ENCODE measurements around the gene ERF. TPM values are rescaled to one million over a fixed set of nuclear protein-coding genes. Genes with fewer than 3 reads are reported as not detected.

ERF gene
- total and polyA plus RNA-seq, 7 donors = 18.6 to 42.8 (median 23.6) TPM

GRCh38 chr19:42235181-42235580 is 19.7 kb downstream of the ERF start:
- Histone ChIP-seq H3K4me1 (peaks cover 0 to 16% (median 3%) of the 10 kb centered on the region in 4 donors), H3K4me3 (no peak overlapping the region), H3K9me3 (no peaks in the 10 kb centered on the region), H3K36me3 (peaks cover 24 to 93% (median 52%) of the 10 kb centered on the region in 4 donors), H3K27ac (no peak overlapping the region), H3K27me3 (no peaks in the 10 kb centered on the region)
- intact Hi-C loops (cut with DNase I) = no loop called here
- DNase-seq = no peak
- no peak for TF ChIP-seq EP300 (IDR thresholded peaks at IDR 0.05)
- no peak for TF ChIP-seq POLR2A (IDR thresholded peaks at IDR 0.05)
- no peak for TF ChIP-seq POLR2AphosphoS5 (IDR thresholded peaks at IDR 0.05)
- TF ChIP-seq CTCF (IDR thresholded peaks at IDR 0.05) = no peak
- 84 to 93% methylated on average over 5 of the region's 5 CpGs for WGBS, 2 donors

DNA sequence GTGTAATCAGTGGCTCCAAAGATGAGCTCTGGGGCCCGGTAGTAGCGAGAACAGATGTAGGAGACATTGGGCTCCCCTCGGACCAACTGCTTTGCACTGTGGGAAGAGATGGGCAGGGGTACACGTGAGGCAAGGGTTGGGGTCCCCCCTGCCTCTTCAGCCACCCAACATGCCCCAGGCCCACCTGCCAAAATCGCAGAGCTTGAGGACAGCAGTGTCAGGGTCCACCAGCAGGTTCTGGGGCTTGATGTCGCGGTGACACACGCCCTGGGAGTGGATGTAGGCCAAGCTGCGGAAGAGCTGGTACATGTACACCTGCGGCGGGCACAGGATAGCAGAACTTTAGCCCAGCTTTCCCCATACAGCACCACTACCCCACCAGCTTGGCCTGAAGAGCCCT is 20.6 kb downstream of the ERF start:
- Histone ChIP-seq H3K27me3 (no peaks in the 10 kb centered on the region), H3K4me1 (peaks cover 0 to 17% (median 0%) of the 10 kb centered on the region in 4 donors), H3K27ac (no peak overlapping the region), H3K36me3 (peaks cover 24 to 94% (median 52%) of the 10 kb centered on the region in 4 donors), H3K4me3 (no peak overlapping the region), H3K9me3 (no peaks in the 10 kb centered on the region)
- WGBS, 2 donors = 96 to 97% methylated on average over 11 of the region's 11 CpGs
- DNase-seq = no peak
- TF ChIP-seq POLR2AphosphoS5 (IDR thresholded peaks at IDR 0.05) = no peak
- TF ChIP-seq EP300 (IDR thresholded peaks at IDR 0.05) = no peak
- TF ChIP-seq CTCF (IDR thresholded peaks at IDR 0.05) = no peak
- no peak for TF ChIP-seq POLR2A (IDR thresholded peaks at IDR 0.05)
- intact Hi-C loops (cut with DNase I) = no loop called here

DNA sequence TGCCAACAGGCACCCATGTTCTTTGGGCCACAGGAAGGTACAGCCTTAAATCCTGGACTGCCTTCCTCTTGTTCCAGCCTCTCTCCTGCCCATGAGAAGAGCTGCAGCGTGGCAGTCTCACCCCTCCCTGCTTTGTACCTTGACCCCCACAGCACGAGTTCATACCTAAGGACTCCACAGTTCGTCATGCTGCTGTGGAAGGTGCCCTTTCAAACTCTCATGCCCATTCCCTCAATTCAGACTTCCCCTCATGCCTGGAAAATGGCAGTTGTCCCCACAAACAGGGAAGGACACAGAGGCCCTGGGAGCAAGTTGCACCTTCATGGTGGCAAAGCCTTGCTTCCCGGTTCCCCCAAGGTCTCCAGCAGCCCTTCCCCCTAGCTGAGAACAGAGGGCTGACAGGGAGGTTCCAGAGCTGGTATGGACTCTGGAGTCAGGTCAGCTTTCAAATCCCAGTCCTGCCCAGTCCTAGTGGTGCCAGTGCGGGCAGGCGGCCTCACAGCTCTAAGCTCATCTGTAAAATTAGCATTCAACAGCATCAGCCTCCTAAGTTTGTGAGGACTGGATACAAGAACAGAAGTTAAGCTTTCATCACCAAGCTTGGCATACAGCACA is 21.1 kb downstream of the ERF start:
- Histone ChIP-seq H3K27me3 (no peaks in the 10 kb centered on the region), H3K4me1 (peaks cover 0 to 12% (median 0%) of the 10 kb centered on the region in 4 donors), H3K9me3 (no peaks in the 10 kb centered on the region), H3K27ac (no peak overlapping the region), H3K4me3 (no peak overlapping the region), H3K36me3 (peaks cover 24 to 96% (median 52%) of the 10 kb centered on the region in 4 donors)
- no peak for DNase-seq
- TF ChIP-seq POLR2AphosphoS5 (IDR thresholded peaks at IDR 0.05) = no peak
- no peak for TF ChIP-seq CTCF (IDR thresholded peaks at IDR 0.05)
- no peak for TF ChIP-seq POLR2A (IDR thresholded peaks at IDR 0.05)
- no peak for TF ChIP-seq EP300 (IDR thresholded peaks at IDR 0.05)
- intact Hi-C loops (cut with DNase I) = no loop called here
- WGBS, 2 donors = 59 to 86% methylated on average over 6 of the region's 6 CpGs

DNA sequence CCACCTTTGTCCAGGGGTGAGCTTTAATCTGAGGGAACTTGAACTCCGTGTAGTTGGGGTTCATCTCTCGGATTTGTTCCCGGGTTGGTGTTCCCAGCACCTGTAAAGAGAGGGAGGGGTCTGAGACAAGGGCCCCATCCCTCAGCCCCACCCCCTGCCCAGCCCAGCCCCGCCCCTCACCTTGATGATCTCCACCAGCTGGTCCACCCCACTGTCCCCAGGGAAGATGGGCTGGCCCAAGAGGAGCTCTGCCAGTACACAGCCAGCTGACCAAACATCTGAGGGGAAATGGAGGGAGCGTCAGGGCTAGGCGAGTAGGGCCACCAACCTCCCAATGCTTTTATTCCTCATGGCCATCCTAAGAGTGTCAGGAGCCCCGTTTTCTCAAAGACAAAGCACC is 21.8 kb downstream of the ERF start:
- H3K36me3 ChIP-seq = peaks cover 24 to 99% (median 52%) of the 10 kb centered on the region in 4 donors

More for the DNA sequence above, 21.8 kb downstream of the ERF start:
- Histone ChIP-seq H3K4me1 (peaks cover 0 to 12% (median 0%) of the 10 kb centered on the region in 4 donors), H3K4me3 (no peak overlapping the region), H3K27ac (no peak overlapping the region), H3K27me3 (no peaks in the 10 kb centered on the region), H3K9me3 (no peaks in the 10 kb centered on the region)
- WGBS, 2 donors = 59 to 82% methylated on average over 7 of the region's 7 CpGs
- DNase-seq = no peak
- no peak for TF ChIP-seq POLR2AphosphoS5 (IDR thresholded peaks at IDR 0.05)
- TF ChIP-seq EP300 (IDR thresholded peaks at IDR 0.05) = no peak
- no peak for TF ChIP-seq POLR2A (IDR thresholded peaks at IDR 0.05)
- no peak for TF ChIP-seq CTCF (IDR thresholded peaks at IDR 0.05)
- intact Hi-C loops (cut with DNase I) = no loop called here

Measured in sigmoid colon (tissue), 7 donors.